Left lung (tissue), 10 donors: ENCODE measurements around the gene SCUBE1. TPM values are rescaled to one million over a fixed set of nuclear protein-coding genes. Genes with fewer than 3 reads are reported as not detected.
A peak's percentile ranks its signal among the peaks of the same experiment; 100 is the strongest.

ENCODE experiments used
- ATAC-seq: fragments of 200-7000 bp; cut with Tn5 transposase; one replicate; pipeline ENCODE4 v1.9.1; 2020; ENCODE audit warnings: moderate library complexity
- DNase-seq, 4 donors: peaks; one replicate each; pipeline ENCODE4 v3.0.0-alpha.2; 2013 to 2020
- H3K27ac ChIP-seq, 2 donors: fragments of 200-600 bp; sonication (generic) in 1 of 2; one replicate each; pipeline versions ENCODE4 v1.5.0 to v1.8.0; 2020 to 2021
- H3K27me3 ChIP-seq, 2 donors: fragments of 200-600 bp; sonication (generic) in 1 of 2; one replicate each; pipeline versions ENCODE4 v1.5.0 to v1.8.0; 2020 to 2021
- H3K36me3 ChIP-seq, 2 donors: fragments of 200-600 bp; sonication (generic) in 1 of 2; one replicate each; pipeline versions ENCODE4 v1.5.0 to v1.8.0; 2020 to 2021
- H3K4me1 ChIP-seq, 2 donors: fragments of 200-600 bp; one replicate each; pipeline ENCODE4 v1.8.0; 2021
- H3K4me3 ChIP-seq, 2 donors: fragments of 200-600 bp; sonication (generic) in 1 of 2; one replicate each; pipeline versions ENCODE4 v1.5.0 to v1.8.0; 2020 to 2021; ENCODE audit warnings: mild to moderate bottlenecking in 1 of 2
- H3K9me3 ChIP-seq, 2 donors: fragments of 200-600 bp; sonication (generic) in 1 of 2; one replicate each; pipeline versions ENCODE4 v1.5.0 to v1.8.0; 2020 to 2021
- CTCF ChIP-seq, 2 donors: fragments of 200-600 bp; sonication (generic) in 1 of 2; IDR thresholded peaks; one replicate each; pipeline versions ENCODE4 v1.5.0 to v1.8.0; 2021; ENCODE audit warnings: antibody characterized with exemption in 2 of 2
- intact Hi-C, 2 donors: fragments of 100-400 bp; cut with DNase I; formaldehyde crosslinking; loops; one replicate each; pipeline versions ENCODE4 v1.11.2 to v1.14.2; 2022
- polyA plus RNA-seq, 6 donors: library from polyadenylated mRNA; unstranded; fragments of 120-200 nt; gene quantifications; one replicate each; pipeline ENCODE4 v1.2.1, GENCODE V29; 2013; ENCODE audit not compliant: insufficient read length in 6 of 6
- total RNA-seq, 2 donors: library from RNA; stranded (reverse); fragmentation: NEBNext Ultra II Directional; extraction: Animal tissue kit (Norgen Biotek cat#: 25700); gene quantifications; one replicate each; pipeline ENCODE4 v1.2.1, GENCODE V29; 2021
- donor health status: DM: no; HTN: yes; CAD: no.
- donor health status: DM: no; HTN: no; CAD: no.

The SCUBE1 gene
- total and polyA plus RNA-seq, 8 donors: 1.1 to 5.0 (median 2.0) TPM

GRCh38 chr22:43209523-43209890 is 133.7 kb downstream of the SCUBE1 start:
- no peaks in the 10 kb centered on the region for H3K36me3 ChIP-seq
- ATAC-seq: no peak

GRCh38 chr22:43208703-43209522 is 134.3 kb downstream of the SCUBE1 start:
- H3K36me3 ChIP-seq: no peaks in the 10 kb centered on the region
- no peaks in the 10 kb centered on the region for H3K9me3 ChIP-seq
- no peak for TF ChIP-seq CTCF (IDR thresholded peaks at IDR 0.05)
- H3K27me3 ChIP-seq: no peaks in the 10 kb centered on the region
- no peak overlapping the region for H3K27ac ChIP-seq
- intact Hi-C loops: no loop called here
- ATAC-seq: no peak
- DNase-seq: peak in 1 of 4 donors; percentile 61
- no peaks in the 10 kb centered on the region for H3K4me1 ChIP-seq
- no peak overlapping the region for H3K4me3 ChIP-seq

More at GRCh38 chr22:43209523-43209890, 133.7 kb downstream of the SCUBE1 start:
- H3K4me1 ChIP-seq: no peaks in the 10 kb centered on the region
- intact Hi-C loops: no loop called here
- no peaks in the 10 kb centered on the region for H3K9me3 ChIP-seq
- DNase-seq: peak in 1 of 4 donors; percentile 72
- no peak for TF ChIP-seq CTCF (IDR thresholded peaks at IDR 0.05)
- H3K27ac ChIP-seq: no peak overlapping the region
- no peaks in the 10 kb centered on the region for H3K27me3 ChIP-seq
- no peak overlapping the region for H3K4me3 ChIP-seq

- DNase-seq (peak in 1 of 4 donors; percentile 68), ATAC-seq (no peak)
- Histone ChIP-seq H3K9me3 (no peaks in the 10 kb centered on the region), H3K27ac (no peak overlapping the region), H3K4me1 (no peaks in the 10 kb centered on the region), H3K36me3 (no peaks in the 10 kb centered on the region), H3K27me3 (no peaks in the 10 kb centered on the region), H3K4me3 (no peak overlapping the region)
- intact Hi-C loops: no loop called here
- no peak for TF ChIP-seq CTCF (IDR thresholded peaks at IDR 0.05)
Observed at GRCh38 chr22:43207849-43208702, 135.1 kb downstream of the SCUBE1 start.

- Histone ChIP-seq H3K4me1 (no peaks in the 10 kb centered on the region), H3K27ac (no peak overlapping the region), H3K9me3 (no peaks in the 10 kb centered on the region), H3K27me3 (no peaks in the 10 kb centered on the region), H3K36me3 (no peaks in the 10 kb centered on the region), H3K4me3 (no peak overlapping the region)
- peak in 1 of 4 donors; percentile 55 for DNase-seq
- intact Hi-C loops: no loop called here
- no peak for TF ChIP-seq CTCF (IDR thresholded peaks at IDR 0.05)
- no peak for ATAC-seq
Observed at GRCh38 chr22:43207386-43207785, 135.8 kb downstream of the SCUBE1 start.
